HEK293 (cell line): ENCODE results near the gene RANBP1.

ENCODE experiments used
- HOXA7 ChIP-seq: sonication (generic); formaldehyde crosslinking; IDR thresholded peaks from 2 replicates; pipeline ENCODE4 v1.8.1; 2022; ENCODE audit warnings: missing genetic modification reagents, borderline replicate concordance
- TF ChIP-seq, protein P1 (sequence below): fragments of 450-650 bp; formaldehyde crosslinking; IDR thresholded peaks from 2 replicates; pipeline ENCODE4 v1.5.1; 2016; ENCODE audit warnings: missing biosample characterization, missing genetic modification characterization
- TF ChIP-seq, protein P2 (sequence below): fragments of 450-650 bp; formaldehyde crosslinking; IDR thresholded peaks from 2 replicates; pipeline ENCODE4 v1.5.1; 2017; ENCODE audit warnings: missing biosample characterization, missing genetic modification characterization

DNA sequence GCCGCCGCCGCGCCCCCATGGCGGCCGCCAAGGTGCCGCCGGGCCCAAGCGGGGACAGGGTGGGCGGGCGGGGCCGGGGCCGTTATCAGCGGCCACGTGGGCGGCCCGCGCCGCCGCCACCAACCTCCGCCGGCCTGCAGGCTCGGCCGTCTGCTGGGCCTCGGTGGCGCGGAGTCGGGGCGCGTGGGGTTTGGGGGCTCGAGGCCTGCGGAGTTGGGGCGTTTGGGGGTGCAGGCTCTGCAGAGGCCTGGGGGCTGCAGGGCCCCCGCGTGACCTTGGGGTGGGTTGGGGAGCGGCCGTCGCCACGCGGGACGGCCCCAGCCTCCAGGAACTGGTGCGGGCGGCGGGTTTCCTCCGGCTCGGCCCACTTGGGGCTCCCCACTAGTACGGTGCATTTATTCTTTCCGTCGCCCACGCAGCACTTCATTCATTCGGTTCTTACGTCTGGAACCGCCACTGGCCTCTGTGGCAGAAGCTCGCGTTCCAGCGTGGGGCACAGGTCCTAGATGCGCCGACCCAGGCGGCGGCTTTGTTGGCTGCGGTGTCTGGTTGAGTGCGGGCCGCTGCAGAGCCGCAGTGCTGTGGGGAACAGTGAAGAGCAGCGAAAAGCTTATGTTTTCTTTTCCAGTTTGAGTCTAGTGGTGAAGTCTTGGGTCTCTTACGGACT lies 1.9 kb downstream of the RANBP1 start:
- TF ChIP-seq, protein P1, sequence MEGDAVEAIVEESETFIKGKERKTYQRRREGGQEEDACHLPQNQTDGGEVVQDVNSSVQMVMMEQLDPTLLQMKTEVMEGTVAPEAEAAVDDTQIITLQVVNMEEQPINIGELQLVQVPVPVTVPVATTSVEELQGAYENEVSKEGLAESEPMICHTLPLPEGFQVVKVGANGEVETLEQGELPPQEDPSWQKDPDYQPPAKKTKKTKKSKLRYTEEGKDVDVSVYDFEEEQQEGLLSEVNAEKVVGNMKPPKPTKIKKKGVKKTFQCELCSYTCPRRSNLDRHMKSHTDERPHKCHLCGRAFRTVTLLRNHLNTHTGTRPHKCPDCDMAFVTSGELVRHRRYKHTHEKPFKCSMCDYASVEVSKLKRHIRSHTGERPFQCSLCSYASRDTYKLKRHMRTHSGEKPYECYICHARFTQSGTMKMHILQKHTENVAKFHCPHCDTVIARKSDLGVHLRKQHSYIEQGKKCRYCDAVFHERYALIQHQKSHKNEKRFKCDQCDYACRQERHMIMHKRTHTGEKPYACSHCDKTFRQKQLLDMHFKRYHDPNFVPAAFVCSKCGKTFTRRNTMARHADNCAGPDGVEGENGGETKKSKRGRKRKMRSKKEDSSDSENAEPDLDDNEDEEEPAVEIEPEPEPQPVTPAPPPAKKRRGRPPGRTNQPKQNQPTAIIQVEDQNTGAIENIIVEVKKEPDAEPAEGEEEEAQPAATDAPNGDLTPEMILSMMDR (tag by site-specific recombination): no peak
- no peak for TF ChIP-seq HOXA7 (CRISPR knock-in tag)
- TF ChIP-seq, protein P2, sequence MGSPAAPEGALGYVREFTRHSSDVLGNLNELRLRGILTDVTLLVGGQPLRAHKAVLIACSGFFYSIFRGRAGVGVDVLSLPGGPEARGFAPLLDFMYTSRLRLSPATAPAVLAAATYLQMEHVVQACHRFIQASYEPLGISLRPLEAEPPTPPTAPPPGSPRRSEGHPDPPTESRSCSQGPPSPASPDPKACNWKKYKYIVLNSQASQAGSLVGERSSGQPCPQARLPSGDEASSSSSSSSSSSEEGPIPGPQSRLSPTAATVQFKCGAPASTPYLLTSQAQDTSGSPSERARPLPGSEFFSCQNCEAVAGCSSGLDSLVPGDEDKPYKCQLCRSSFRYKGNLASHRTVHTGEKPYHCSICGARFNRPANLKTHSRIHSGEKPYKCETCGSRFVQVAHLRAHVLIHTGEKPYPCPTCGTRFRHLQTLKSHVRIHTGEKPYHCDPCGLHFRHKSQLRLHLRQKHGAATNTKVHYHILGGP (tag by site-specific recombination): no peak
